Umbilical cord (tissue), 2 donors: ENCODE results near the gene SATB1. TPM values are rescaled to one million over a fixed set of nuclear protein-coding genes. Genes with fewer than 3 reads are reported as not detected.
"Not testable (repeated sequence)": the region's sequence is repeated elsewhere in the genome, so short reads cannot be mapped to it uniquely, and the experiment has no call there.

Source experiments
- DNase-seq: peaks from one replicate; pipeline ENCODE4 v3.0.0-alpha.2; 2015; ENCODE audit warnings: low spot score
- total RNA-seq: library from RNA; depleted of rRNA; stranded (reverse); fragments of >200 nt; gene quantifications from one replicate; pipeline ENCODE4 v1.2.3, GENCODE V29; 2014; ENCODE audit warnings: low replicate concordance; ENCODE audit not compliant: insufficient read depth

The SATB1 gene
- total RNA-seq: 76.6 TPM

DNA sequence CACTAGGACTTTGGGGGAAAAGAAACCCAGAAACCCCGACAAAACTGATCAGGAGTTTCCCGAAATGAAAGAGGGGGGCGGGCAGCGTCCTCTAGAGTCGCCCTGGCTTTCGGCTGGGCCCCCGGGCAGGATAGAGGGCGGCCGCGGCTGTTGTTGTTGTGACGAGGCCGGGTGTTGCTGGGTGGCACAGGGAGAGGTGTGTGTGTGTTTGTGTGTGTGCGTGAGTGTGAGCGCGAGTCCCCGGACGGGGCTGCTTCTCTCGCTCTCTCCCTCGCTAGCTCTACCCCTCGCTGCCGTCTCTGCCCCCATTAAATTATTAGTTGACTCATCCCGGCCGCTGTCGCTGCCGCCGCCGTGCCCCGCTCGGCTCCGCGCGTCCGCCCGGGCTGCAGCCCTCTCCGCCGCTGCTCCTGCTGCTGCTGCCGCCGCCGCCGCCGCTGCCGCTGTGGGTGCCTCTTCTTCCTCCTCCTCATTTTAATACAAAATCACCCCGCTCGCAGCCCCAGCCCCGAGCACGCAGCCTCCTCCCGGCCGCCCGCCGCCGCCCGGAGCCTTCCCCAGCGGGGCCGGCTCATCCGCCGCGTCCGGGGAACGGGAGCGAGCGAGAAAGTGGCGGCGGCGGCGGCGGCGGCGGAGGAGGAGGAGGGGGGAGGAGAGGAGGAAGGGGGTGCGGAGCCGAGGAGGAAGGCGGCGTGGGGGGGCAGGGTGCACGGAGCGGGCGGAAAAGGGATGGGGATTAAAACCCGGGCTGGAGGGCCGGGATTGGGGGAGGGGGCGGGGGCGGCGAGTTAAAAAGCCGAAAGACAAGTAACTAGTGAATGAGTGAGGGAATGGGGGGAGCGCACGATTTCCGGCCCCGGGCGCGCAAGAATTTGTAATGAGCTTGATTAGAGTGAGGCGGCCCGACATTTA is at the start of gene SATB1:
SATB1 (minus strand) TSS at position 611 of the 912 bp plus-strand sequence. CDS start 4,372 bp downstream, outside the sequence.
- peak; percentile 71 for DNase-seq

DNA sequence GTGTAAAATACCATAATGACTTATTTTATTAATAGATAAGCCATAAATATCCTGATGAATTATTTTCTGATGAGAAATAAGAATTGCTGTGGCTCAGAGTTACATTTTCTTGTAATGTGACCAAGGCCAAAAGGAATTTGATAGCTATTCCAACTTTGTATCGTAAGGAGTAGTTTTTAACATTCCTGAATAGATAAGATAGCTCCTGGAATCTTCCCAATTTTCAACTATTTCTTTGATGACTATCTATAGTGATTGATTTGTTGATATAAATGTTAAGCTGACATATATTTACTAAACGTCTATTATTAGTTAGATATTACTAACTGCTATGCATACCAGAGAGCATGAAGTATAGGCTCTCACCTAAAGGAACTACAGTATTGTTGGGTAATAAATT is 49.1 kb upstream of the SATB1 start:
- DNase-seq: no peak

DNA sequence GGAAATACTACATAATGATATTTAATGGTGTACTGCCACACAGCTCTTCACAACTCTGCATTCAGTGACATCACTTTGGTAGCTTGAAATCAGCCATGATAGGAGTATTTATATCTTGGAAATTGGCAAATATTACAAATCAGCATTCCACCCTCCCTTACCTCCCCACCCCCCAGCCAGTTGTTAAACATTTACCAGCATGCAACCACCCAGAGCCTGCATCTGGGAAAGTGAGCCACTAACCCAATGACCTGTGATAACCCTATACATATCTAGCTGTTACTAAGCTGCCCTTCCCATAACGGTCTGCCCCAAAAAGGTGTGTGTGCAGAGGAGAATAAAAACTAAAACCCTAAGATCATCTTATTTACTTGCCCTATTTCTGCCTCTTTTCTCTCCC is 44.6 kb upstream of the SATB1 start:
- no peak for DNase-seq

- no peak for DNase-seq
These were observed 41.0 kb upstream of the SATB1 start for GRCh38 chr3:18466136-18466535.

DNA sequence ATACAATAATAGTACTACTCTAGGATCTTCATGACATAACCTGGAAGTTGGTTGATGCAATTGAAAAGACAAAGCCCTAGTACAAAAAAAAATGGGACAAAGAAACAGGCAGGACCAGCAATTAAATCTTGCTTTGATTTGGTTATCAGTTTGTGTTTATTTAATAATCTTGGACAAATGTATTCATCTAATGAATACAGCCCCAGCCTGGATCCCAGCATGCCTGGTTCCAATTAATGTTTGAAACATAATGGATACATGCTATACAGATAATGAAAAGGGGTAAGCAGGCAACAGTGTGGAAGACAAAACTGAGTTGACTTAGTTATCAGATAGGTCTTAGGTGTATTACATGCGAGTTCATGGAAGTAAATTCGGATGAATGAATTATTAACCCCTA is 29.6 kb upstream of the SATB1 start:
- DNase-seq: no peak

DNA sequence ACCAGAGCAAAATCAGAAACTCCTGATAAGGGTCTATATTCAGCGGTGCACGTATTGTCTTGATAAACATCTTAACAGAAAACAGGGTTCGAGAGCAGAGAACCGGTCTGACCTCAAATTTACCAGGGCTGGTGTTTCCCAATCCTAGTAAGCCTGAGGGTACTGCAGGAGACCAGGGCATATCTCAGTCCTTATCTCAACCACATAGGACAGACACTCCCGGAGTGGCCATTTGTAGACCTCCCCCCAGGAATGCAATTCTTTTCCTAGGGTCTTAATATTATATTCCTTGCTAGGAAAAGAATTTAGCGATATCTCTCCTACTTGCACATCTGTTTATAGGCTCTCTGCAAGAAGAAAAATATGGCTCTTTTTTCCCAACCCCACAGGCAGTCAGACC is 24.5 kb upstream of the SATB1 start:
- not testable (repeated sequence) for DNase-seq

GRCh38 chr3:18447720-18448119 is 22.6 kb upstream of the SATB1 start:
- no peak for DNase-seq

DNA sequence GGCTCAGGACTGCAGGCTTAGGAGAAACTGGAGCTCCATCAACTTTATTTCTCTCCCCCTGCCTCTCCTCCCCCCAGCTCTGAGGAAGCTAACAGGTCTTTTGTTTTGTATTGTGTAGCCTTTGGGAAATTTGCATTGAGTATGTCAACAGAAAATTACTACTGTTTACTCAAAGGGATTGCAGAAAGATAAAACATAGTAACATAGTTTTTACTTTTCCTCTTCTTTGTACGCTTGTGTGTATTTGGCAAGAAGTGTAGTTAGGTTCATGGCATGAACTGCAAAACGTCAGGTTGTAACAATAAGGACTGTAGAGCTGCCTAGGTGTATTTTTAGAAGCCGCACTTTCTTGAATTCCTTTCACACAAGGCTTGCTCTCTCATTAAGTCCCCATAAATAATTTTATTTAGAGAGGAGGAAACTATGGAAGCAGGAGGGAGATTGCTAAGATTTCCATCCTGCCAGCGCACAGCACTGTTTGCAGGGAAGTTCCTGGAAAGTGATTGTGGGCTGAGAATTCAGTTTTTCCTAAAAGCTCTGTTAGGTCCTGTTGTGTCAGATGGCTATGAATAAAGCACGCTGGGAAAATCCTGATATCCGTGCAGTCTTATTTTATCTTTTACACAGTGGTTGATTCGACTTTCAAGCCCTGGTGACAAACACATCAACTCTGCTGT is 21.1 kb upstream of the SATB1 start:
- DNase-seq: no peak

GRCh38 chr3:18445401-18446148 is 20.4 kb upstream of the SATB1 start:
- no peak for DNase-seq

DNA sequence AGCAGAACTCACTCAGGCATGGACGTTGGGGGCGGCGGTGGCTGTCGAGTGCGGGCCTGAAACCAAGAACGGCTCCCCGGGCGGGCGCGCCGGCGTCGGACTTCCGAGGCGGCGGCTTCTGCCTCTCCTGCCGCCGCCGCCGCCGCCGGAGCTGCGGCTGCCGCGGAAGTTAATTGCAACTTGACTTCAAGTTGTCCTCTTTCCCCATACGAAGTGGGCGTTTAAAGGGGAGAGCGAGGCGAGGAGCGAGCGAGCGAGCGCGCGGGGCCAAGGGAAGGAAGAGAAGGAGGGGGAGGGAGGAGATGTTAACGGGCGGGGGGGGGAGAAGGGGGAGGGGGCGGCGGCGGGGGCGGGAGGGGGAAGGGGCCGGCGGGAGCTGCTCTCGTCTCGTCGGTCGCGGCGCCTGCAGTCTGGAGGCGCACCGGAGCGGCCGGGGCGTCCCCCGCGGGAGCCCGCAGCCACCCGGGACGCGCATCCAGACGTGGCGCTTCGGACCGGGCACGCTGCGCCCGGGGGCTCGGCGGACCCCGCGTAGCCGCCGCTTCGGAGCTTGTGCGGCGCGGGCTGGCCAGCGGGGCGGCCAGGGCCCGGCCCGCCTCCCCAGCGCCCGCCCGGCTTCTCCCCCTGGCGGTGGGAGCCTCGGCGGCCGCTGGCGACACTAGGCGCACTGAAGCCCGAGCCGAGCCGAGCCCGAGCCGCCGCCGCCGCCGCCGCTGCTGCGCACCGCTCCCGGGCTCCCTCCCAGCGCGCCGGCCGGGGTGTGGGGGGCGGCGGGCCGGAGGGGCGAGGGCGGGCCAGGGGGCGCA is 19.7 kb upstream of the SATB1 start:
- DNase-seq: peak; percentile 66

GRCh38 chr3:18443665-18444594 is 18.8 kb upstream of the SATB1 start:
- DNase-seq: peak; percentile 13

- DNase-seq: no peak
These were observed 17.9 kb upstream of the SATB1 start for GRCh38 chr3:18442756-18443664.

GRCh38 chr3:18441551-18441950 is 16.4 kb upstream of the SATB1 start:
- no peak for DNase-seq

GRCh38 chr3:18440066-18440722 is 15.1 kb upstream of the SATB1 start:
- no peak for DNase-seq

DNA sequence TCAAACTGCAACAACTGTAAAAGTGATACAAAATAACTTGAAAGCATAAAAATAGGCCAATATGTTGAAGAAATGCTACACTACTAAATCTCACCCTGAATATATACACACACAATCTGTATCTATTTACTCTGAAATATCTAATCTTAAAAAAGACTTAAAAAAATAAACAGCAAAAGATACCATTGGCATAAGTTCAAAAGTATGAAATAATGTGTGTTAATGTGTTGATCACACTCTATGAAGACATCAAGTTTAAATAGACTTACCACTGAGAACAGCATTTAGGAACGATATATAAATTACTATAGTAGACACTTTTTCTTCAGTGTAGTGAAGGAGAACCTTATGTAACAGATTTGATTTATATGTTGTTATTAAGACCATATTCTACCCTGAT is 14.1 kb upstream of the SATB1 start:
- DNase-seq: no peak

DNA sequence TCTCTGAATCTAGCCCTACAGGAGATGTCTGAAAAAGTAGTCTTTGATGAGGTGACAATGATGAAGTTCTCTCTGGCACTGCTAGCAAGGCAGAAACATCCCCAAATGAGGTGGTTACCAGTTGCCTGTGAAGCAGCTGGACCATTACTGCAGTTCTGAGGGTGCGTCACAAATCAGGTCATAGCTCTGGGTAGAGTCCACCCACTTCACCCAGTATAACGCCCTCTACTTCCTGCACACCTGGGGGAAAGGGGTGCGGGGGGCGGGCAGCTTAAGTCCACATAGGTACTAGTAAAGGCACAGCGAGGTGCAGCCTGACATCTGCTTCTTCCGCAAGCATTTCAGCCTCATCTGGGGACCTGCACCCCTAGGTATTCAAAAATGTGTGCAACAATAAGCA is 13.4 kb upstream of the SATB1 start:
- DNase-seq: no peak

DNA sequence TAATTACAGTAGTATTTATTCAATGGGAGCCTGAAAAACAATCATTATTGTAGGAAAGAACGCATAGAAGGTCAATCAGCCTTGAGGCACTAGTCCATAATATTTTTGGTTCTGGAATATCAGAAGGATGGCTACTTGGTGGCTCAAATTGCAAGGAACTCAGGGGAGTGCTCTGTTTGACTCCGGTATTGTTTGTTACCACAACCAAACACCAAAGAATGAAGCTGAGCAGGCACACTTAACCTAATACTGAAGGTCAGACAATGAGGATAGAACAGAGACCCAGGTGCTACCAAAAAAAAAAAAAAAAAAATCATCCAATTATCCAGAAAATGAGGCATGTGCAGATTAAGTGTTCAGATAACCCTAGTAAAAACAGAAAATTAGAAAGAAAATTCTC is 11.1 kb upstream of the SATB1 start:
- no peak for DNase-seq

GRCh38 chr3:18434711-18435110 is 9.6 kb upstream of the SATB1 start:
- DNase-seq: no peak

DNA sequence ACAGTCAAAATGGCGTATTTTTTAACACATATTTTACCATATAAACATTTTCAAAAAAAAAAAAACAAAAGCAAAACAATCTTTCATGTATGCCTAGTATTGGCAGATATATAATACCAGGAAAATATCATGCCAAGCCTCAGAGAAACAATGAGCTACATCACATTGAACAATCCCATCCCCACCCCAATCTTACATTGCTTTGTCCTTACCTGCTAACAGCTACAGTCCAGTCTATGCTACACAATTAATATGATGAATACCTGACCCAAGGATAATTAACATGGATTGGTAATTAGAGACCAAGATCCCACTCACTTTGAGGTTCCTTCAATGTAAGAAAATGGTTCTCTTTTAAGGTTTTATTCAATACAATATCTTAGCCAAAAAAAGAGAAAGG is 7.6 kb upstream of the SATB1 start:
- no peak for DNase-seq
